ENCODE results near the gene MEP1A. TPM values are rescaled to one million over a fixed set of nuclear protein-coding genes. Genes with fewer than 3 reads are reported as not detected.

Gene MEP1A, protein sequence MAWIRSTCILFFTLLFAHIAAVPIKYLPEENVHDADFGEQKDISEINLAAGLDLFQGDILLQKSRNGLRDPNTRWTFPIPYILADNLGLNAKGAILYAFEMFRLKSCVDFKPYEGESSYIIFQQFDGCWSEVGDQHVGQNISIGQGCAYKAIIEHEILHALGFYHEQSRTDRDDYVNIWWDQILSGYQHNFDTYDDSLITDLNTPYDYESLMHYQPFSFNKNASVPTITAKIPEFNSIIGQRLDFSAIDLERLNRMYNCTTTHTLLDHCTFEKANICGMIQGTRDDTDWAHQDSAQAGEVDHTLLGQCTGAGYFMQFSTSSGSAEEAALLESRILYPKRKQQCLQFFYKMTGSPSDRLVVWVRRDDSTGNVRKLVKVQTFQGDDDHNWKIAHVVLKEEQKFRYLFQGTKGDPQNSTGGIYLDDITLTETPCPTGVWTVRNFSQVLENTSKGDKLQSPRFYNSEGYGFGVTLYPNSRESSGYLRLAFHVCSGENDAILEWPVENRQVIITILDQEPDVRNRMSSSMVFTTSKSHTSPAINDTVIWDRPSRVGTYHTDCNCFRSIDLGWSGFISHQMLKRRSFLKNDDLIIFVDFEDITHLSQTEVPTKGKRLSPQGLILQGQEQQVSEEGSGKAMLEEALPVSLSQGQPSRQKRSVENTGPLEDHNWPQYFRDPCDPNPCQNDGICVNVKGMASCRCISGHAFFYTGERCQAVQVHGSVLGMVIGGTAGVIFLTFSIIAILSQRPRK
- total RNA-seq = not detected in 2 replicates
- not detected in 2 replicates for polyA plus RNA-seq
- not detected in 2 replicates for polyA plus RNA-seq (2011; cell fraction: cytosol; rRNA removed)
- not detected in 2 replicates for polyA plus RNA-seq (2011; cell fraction: nucleus; rRNA removed)
- polyA plus RNA-seq (2012) = not detected in 2 replicates
- polyA minus RNA-seq = not detected in 2 replicates
- not detected for polyA minus RNA-seq (2011; cell fraction: cytosol; rRNA and poly(A)+ RNA removed)
- not detected in 2 replicates for polyA minus RNA-seq (2011; cell fraction: nucleus; rRNA and poly(A)+ RNA removed)
- Bru-seq, nascent RNA = not detected
- not detected for BruChase-seq, experiment 1, labeled RNA remaining after a 6-hour chase
- BruChase-seq, experiment 2, labeled RNA remaining after a 2-hour chase = not detected
- long read RNA-seq = 0 reads

DNA sequence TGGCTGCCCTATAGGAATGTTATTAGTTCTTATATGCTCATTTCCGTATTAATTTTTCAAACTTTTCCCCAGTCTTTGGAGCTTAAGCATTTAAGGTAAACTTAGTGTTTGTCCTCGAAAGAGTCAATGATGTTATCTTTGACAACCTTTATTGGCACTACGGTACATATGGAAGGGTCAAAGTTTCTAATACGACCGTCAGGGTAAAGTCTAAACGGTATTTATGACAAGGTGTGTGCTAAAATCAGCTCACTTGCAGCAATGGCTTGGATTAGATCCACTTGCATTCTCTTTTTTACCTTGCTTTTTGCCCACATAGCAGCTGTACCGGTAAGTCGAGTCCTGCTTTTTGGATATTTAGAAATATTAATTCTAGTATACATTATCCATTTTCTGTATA lies at the start of gene MEP1A:
MEP1A (plus strand) TSS at position 252 of the 400 bp plus-strand sequence; CDS start at position 262, 10 bp downstream.
- H3K9me1 ChIP-seq (replicated peaks; ENCODE audit: control insufficient read depth, extremely low read depth, insufficient read depth, low read length) = no peaks in the 10 kb centered on the region
- ChIA-PET POLR2A (no interaction called here), CTCF (no interaction called here)
- no peak within 1 kb of the TSS for H3K27ac ChIP-seq (ENCODE audit: insufficient read depth, low read depth, low read length)
- no peak within 1 kb of the TSS for H2AFZ ChIP-seq (ENCODE audit: low read depth, low read length)
- intact Hi-C loops (cut with micrococcal nuclease) (no loop called here), dilution Hi-C loops (cut with MboI; ENCODE audit: extremely low pct_ligation_motif_present, low sequenced_read_pairs) (no loop called here)
- no peak within 1 kb of the TSS for H3K4me2 ChIP-seq (ENCODE audit: insufficient read depth, low read length)
- H3K36me3 ChIP-seq (ENCODE audit: control insufficient read depth in 2 of 2, extremely low read depth in 1 of 2, insufficient read depth in 2 of 2, low read length in 2 of 2) = no peaks in the 10 kb centered on the region
- FAIRE-seq (no peak), DNase-seq (ENCODE audit: low read depth, low spot score) (no peak)
- no peak within 1 kb of the TSS for H3K9ac ChIP-seq (replicated peaks; ENCODE audit: extremely low read depth, insufficient read depth, low read length)
- H3K79me2 ChIP-seq (ENCODE audit: control insufficient read depth, insufficient read depth, low read length) = no peaks in the 10 kb centered on the region
- H3K27me3 ChIP-seq (ENCODE audit: control insufficient read depth in 2 of 2, insufficient read depth in 2 of 2, low read length in 2 of 2) = peaks cover 0 to 5% of the 10 kb centered on the region in 2 experiments
- TF ChIP-seq GATA2 (IDR thresholded peaks at IDR 0.05; ENCODE audit: insufficient read depth, insufficient read length, low read depth, low read length) (no peak), POLR2AphosphoS5 (IDR thresholded peaks at IDR 0.05; ENCODE audit: insufficient read depth, low read depth, low read length) (no peak), JUN (IDR thresholded peaks at IDR 0.05; ENCODE audit: borderline replicate concordance, insufficient read depth, insufficient read length, low read depth) (no peak), MYC (IDR thresholded peaks at IDR 0.05; ENCODE audit: low read depth, low read length) (no peak)
- TF ChIP-seq, protein P1, sequence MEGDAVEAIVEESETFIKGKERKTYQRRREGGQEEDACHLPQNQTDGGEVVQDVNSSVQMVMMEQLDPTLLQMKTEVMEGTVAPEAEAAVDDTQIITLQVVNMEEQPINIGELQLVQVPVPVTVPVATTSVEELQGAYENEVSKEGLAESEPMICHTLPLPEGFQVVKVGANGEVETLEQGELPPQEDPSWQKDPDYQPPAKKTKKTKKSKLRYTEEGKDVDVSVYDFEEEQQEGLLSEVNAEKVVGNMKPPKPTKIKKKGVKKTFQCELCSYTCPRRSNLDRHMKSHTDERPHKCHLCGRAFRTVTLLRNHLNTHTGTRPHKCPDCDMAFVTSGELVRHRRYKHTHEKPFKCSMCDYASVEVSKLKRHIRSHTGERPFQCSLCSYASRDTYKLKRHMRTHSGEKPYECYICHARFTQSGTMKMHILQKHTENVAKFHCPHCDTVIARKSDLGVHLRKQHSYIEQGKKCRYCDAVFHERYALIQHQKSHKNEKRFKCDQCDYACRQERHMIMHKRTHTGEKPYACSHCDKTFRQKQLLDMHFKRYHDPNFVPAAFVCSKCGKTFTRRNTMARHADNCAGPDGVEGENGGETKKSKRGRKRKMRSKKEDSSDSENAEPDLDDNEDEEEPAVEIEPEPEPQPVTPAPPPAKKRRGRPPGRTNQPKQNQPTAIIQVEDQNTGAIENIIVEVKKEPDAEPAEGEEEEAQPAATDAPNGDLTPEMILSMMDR (IDR thresholded peaks at IDR 0.05; ENCODE audit: extremely low read depth in 1 of 2, insufficient read depth in 1 of 2, low read depth in 1 of 2, low read length in 2 of 2) = no peak
- TF ChIP-seq, protein P2, sequence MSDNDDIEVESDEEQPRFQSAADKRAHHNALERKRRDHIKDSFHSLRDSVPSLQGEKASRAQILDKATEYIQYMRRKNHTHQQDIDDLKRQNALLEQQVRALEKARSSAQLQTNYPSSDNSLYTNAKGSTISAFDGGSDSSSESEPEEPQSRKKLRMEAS (IDR thresholded peaks at IDR 0.05; ENCODE audit: insufficient read depth, insufficient read length) = no peak
- H4K20me1 ChIP-seq (replicated peaks; ENCODE audit: control insufficient read depth, extremely low read depth, insufficient read depth, low read length) = no peaks in the 10 kb centered on the region
- no TSS peak for BruUV-seq (replicated peaks)
- no peaks in the 10 kb centered on the region for H3K9me3 ChIP-seq (replicated peaks; ENCODE audit: control insufficient read depth, insufficient read depth, low read length)
- no peak within 1 kb of the TSS for H3K4me3 ChIP-seq (replicated peaks in 1 of 3; ENCODE audit: insufficient read depth in 1 of 3, low read depth in 1 of 3, low read length in 3 of 3)
- H3K4me1 ChIP-seq (ENCODE audit: control insufficient read depth, extremely low read depth, insufficient read depth, low read length) = no peaks in the 10 kb centered on the region

All from endothelial cell of umbilical vein (primary cell).